NCI-H748 (cell line): Measurements from ENCODE around the gene CEP85.

ENCODE experiments used
- DNase-seq: peaks from one replicate; lab custom pipeline; 2025; ENCODE audit not compliant: unreplicated experiment; lab: John Stamatoyannopoulos, UW

CEP85 gene, protein sequence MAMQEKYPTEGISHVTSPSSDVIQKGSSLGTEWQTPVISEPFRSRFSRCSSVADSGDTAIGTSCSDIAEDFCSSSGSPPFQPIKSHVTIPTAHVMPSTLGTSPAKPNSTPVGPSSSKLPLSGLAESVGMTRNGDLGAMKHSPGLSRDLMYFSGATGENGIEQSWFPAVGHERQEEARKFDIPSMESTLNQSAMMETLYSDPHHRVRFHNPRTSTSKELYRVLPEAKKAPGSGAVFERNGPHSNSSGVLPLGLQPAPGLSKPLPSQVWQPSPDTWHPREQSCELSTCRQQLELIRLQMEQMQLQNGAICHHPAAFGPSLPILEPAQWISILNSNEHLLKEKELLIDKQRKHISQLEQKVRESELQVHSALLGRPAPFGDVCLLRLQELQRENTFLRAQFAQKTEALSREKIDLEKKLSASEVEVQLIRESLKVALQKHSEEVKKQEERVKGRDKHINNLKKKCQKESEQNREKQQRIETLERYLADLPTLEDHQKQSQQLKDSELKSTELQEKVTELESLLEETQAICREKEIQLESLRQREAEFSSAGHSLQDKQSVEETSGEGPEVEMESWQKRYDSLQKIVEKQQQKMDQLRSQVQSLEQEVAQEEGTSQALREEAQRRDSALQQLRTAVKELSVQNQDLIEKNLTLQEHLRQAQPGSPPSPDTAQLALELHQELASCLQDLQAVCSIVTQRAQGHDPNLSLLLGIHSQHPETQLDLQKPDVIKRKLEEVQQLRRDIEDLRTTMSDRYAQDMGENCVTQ

GRCh38 chr1:26233903-26234643, at the start of gene CEP85:
CEP85 (plus strand) TSS chr1:26234200; CDS start chr1:26239784, 5,584 bp downstream.
- DNase-seq = peak; percentile 95

- DNase-seq = no peak
Measured at GRCh38 chr1:26184883-26185282, 49.1 kb upstream of the CEP85 start.

- no peak for DNase-seq
Measured at GRCh38 chr1:26187882-26188281, 46.1 kb upstream of the CEP85 start.

DNA sequence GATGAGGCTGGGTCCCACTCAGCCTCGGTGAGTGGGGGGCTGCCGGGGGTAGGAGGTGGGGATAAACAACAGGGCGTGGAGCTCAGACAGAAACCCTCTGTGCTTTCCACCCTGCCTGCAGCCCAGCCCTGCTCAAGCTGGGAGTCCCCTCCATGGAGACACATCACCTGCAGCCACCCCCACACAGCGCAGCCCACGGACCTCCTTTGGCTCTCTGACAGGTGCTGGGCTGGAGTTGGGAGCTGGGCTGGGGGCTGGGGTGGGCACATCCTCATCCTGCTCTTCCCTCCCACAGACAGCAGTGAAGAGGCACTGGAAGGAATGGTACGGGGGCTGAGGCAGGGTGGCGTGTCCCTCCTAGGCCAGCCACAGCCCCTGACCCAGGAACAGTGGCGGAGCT, 45.5 kb upstream of the CEP85 start:
- DNase-seq = no peak

DNA sequence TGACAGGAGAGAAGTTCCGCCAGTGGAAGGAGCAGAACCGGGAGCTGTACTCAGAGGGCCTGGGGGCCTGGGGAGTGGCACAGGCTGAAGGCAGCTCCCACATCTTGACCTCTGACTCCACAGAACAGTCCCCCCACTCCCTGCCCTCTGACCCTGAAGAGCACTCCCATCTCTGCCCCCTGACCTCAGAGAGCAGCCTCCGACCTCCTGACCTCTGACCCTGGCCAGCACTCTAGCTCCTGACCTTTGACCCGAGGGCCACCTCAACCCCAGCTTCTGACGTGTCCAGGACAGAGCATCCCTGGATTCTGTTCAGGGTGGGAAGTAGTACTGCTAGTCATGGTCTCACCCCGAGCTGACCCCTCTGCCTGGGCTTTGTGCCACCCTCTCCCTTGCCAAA, 44.7 kb upstream of the CEP85 start:
- DNase-seq = no peak

DNA sequence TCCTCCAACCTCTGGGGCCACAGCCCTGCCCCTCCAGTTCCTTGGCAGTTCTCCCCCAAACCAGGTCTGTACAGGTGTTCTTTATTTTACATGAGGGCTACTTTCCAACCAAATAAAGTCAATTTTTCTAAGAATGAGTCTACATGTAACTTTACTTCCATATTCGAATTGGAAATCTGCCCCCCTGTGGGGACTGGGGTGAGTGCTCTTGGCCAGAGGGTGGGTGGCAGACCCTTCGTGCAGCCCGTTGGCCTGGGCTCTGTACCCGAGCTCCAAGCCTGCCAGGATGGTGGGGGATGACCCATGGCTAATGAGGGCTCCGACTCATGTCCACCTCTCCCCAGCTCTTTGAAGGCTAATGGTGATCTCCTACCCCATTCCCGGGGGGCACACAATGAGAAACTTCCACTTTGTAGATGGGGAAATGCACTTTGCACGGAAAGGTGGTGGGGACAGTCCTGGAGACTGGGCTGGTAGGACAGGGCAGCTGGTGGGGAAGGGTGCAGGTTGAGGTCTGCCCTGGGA, 44.2 kb upstream of the CEP85 start:
- DNase-seq = no peak

- DNase-seq = peak; percentile 9
Measured at GRCh38 chr1:26190373-26190987, 43.5 kb upstream of the CEP85 start, which contains the start of gene CATSPER4. CATSPER4 (plus strand) TSS chr1:26190602; CDS start chr1:26190628, 26 bp downstream.

DNA sequence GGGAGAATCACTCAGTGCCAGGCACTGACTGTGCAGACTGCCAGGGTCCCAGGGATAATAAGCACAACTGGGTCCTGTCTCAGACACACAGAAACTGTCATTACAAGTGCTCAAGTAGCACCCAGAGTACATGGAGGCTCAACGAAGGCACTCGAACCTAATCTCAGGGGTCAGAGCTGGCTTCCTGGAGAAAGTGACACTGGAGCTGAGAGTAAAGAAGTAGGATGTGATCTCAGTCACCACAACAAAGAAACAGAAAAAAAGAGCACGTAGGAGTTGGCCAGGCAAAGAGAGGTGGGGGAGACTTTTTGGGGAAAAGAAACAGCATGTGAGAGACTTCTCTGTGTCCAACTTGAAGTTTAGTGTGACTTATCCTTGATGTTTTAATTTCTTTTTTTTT, 42.3 kb upstream of the CEP85 start:
- DNase-seq = no peak

GRCh38 chr1:26195805-26196204, 38.2 kb upstream of the CEP85 start:
- no peak for DNase-seq

DNA sequence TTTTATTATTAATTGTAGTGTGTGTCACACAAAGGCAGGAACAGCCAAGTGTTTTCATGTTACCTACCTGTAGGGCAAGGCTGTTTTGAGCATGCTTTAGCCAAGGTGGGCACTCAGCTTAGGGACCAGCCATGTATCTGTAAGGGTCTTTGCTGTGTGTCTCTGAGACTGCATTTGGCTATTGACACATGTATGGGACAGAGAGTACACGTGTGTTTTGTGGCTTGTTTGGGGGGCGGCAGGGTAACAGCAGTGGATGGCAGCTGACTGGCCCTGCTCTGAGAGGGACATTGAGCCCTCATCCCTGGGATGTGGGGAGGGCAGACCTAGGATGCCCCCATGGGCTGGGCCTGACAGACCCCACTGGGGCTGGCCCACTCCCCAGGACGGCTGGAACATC, 36.7 kb upstream of the CEP85 start:
- DNase-seq = no peak

DNA sequence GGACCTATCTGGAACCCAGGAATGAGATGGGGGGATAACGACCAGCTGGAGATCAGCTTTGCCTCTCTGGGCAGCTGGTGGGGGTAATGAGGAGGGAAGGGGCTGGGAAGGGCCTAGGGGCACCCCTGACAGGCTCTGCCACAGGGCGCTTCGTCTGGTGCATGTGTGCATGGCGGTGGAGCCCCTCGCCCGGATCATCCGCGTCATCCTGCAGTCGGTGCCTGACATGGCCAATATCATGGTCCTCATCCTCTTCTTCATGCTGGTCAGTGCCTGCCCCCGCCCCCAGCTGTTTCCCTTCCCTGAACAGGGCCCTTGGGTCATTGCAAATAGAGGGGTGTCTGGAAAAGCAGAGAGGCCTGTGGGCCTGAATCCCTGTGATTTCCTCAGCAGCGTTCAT, 36.2 kb upstream of the CEP85 start:
- DNase-seq = no peak

GRCh38 chr1:26200413-26200812, 33.6 kb upstream of the CEP85 start:
- DNase-seq = no peak

GRCh38 chr1:26203642-26204318, 30.2 kb upstream of the CEP85 start:
- DNase-seq = no peak

- no peak for DNase-seq
Measured at GRCh38 chr1:26210147-26210870, 23.7 kb upstream of the CEP85 start.

- DNase-seq = no peak
Measured at GRCh38 chr1:26212726-26213125, 21.3 kb upstream of the CEP85 start.

- DNase-seq = no peak
Measured at GRCh38 chr1:26213335-26213905, 20.6 kb upstream of the CEP85 start.

GRCh38 chr1:26215246-26215645, 18.8 kb upstream of the CEP85 start:
- no peak for DNase-seq

DNA sequence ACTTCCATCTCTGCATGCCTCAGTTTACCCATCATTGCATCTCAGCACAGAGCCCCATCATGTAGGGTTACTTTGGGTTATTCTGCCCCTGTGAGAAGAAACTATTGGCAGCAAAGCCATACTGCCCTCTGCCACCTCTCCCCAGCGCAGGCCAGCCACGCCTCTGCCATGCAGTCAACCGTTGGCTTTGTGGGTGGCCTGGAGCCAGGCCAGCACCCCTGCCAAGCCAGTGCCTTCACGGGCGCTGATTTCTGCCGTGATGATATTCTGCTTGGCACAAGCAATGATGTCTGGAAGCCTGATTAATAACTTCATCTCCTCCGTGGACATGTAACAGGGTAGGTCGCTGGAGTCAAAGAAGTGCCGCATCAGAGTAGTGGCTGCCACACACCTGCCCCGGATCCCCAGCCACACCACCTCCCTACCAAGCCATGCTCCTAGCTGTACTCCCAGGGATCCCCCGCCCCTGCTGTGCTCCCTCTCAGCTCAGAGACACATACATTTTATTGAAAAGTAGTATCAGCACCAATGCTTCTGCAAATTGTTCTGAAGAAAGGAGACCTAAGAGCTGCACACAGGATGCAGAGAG, 15.0 kb upstream of the CEP85 start:
- no peak for DNase-seq
